Neural progenitor cell (in vitro differentiated cells): ENCODE measurements around the gene AHRR. TPM values are rescaled to one million over a fixed set of nuclear protein-coding genes. Genes with fewer than 3 reads are reported as not detected.

Experiments used
- DNase-seq: peaks from one replicate; pipeline ENCODE4 v3.0.0-alpha.2; 2016; ENCODE audit warnings: low spot score
- H2AFZ ChIP-seq: fragments of 200-600 bp; sonication (generic); replicated peaks from 2 replicates; pipeline ENCODE4 v1.6.1; 2016; ENCODE audit warnings: antibody characterized with exemption
- H3F3A ChIP-seq: fragments of 200-600 bp; sonication (generic); 2 replicates; pipeline ENCODE4 v1.6.1; 2016; ENCODE audit warnings: antibody characterized with exemption, low read depth
- H3K27ac ChIP-seq: fragments of 200-600 bp; sonication (generic); 2 replicates; pipeline ENCODE4 v1.5.1; 2016; ENCODE audit warnings: mild to moderate bottlenecking
- H3K27me3 ChIP-seq: fragments of 200-600 bp; sonication (generic); 2 replicates; pipeline ENCODE4 v1.6.1; 2016; ENCODE audit warnings: mild to moderate bottlenecking, moderate library complexity
- H3K36me3 ChIP-seq: fragments of 200-600 bp; sonication (generic); 2 replicates; pipeline ENCODE4 v1.5.1; 2016
- H3K4me1 ChIP-seq: fragments of 200-600 bp; sonication (generic); 2 replicates; pipeline ENCODE4 v1.6.1; 2016; ENCODE audit warnings: mixed run types
- H3K4me2 ChIP-seq: fragments of 200-600 bp; sonication (generic); 2 replicates; pipeline ENCODE4 v1.6.1; 2016
- H3K4me3 ChIP-seq: fragments of 200-600 bp; sonication (generic); 2 replicates; pipeline ENCODE4 v1.5.1; 2016
- H3K79me2 ChIP-seq: fragments of 200-600 bp; sonication (generic); 2 replicates; pipeline ENCODE4 v1.6.1; 2016; ENCODE audit warnings: low read depth
- H3K9ac ChIP-seq: fragments of 200-600 bp; sonication (generic); 2 replicates; pipeline ENCODE4 v1.6.1; 2016
- H3K9me3 ChIP-seq: fragments of 200-600 bp; sonication (generic); 2 replicates; pipeline ENCODE4 v1.5.1; 2016; ENCODE audit warnings: low read depth
- H4K20me1 ChIP-seq: fragments of 200-600 bp; sonication (generic); 2 replicates; pipeline ENCODE4 v1.6.1; 2016; ENCODE audit warnings: low read depth
- H3K27ac Mint-ChIP-seq: 3 replicates; pipeline ENCODE4 v1.8.0; 2021; ENCODE audit warnings: mixed read lengths
- H3K27me3 Mint-ChIP-seq: 2 replicates; pipeline ENCODE4 v1.8.0; 2022; ENCODE audit warnings: low read depth, mild to moderate bottlenecking, inconsistent platforms, moderate library complexity, mixed read lengths; ENCODE audit not compliant: insufficient read depth
- H3K36me3 Mint-ChIP-seq: 3 replicates; pipeline ENCODE4 v1.8.0; 2021; ENCODE audit warnings: mixed read lengths
- H3K4me1 Mint-ChIP-seq: 3 replicates; pipeline ENCODE4 v1.8.0; 2021; ENCODE audit warnings: mixed read lengths
- H3K4me3 Mint-ChIP-seq: 3 replicates; pipeline ENCODE4 v1.8.0; 2021; ENCODE audit warnings: mild to moderate bottlenecking, moderate library complexity, mixed read lengths
- H3K9me3 Mint-ChIP-seq: 3 replicates; pipeline ENCODE4 v1.8.0; 2020; ENCODE audit warnings: mixed read lengths
- CTCF ChIP-seq: fragments of 200-600 bp; sonication (generic); IDR thresholded peaks from 2 replicates; pipeline ENCODE4 v1.5.1; 2017; ENCODE audit warnings: antibody characterized with exemption, mild to moderate bottlenecking
- EZH2 ChIP-seq: fragments of 200-600 bp; sonication (generic); IDR thresholded peaks from 2 replicates; pipeline ENCODE4 v1.6.1; 2017; ENCODE audit warnings: antibody characterized with exemption, mild to moderate bottlenecking, moderate library complexity
- EZH2phosphoT487 ChIP-seq: fragments of 200-600 bp; sonication (generic); IDR thresholded peaks from 2 replicates; pipeline ENCODE4 v1.6.1; 2017; ENCODE audit warnings: antibody characterized with exemption
- total RNA-seq: library from RNA; depleted of rRNA; stranded (reverse); fragments of >200 nt; gene quantifications from 2 replicates; pipeline ENCODE4 v1.2.3, GENCODE V29; 2015; ENCODE audit warnings: low replicate concordance

Gene AHRR
- total RNA-seq, 1 donor from 2014 or later: 0.34 TPM

- Histone ChIP-seq H2AFZ (no peak overlapping the region), H3K27me3 (no peaks in the 10 kb centered on the region), H3K4me1 (no peaks in the 10 kb centered on the region), H3F3A (no peaks in the 10 kb centered on the region), H3K36me3 (no peaks in the 10 kb centered on the region), H3K27ac (no peak overlapping the region), H3K9ac (no peak overlapping the region), H3K9me3 (no peaks in the 10 kb centered on the region), H3K4me2 (no peak overlapping the region), H3K79me2 (no peaks in the 10 kb centered on the region), H4K20me1 (no peaks in the 10 kb centered on the region), H3K4me3 (no peak overlapping the region)
- Mint-ChIP-seq H3K36me3 (no peaks in the 10 kb centered on the region), H3K27ac (no peak overlapping the region), H3K27me3 (peaks cover 3% of the 10 kb centered on the region), H3K4me3 (no peak overlapping the region), H3K9me3 (peaks cover 2% of the 10 kb centered on the region), H3K4me1 (peaks cover 10% of the 10 kb centered on the region)
- DNase-seq: no peak
- TF ChIP-seq EZH2 (no peak), EZH2phosphoT487 (no peak), CTCF (no peak)
Measured at GRCh38 chr5:351921-352245, 30.4 kb downstream of the AHRR start.

GRCh38 chr5:352639-353611 is 31.4 kb downstream of the AHRR start:
- Mint-ChIP-seq H3K4me1 (peaks cover 8% of the 10 kb centered on the region), H3K27ac (peak overlapping the region; percentile 5), H3K4me3 (no peak overlapping the region), H3K9me3 (peaks cover 2% of the 10 kb centered on the region), H3K27me3 (peaks cover 2% of the 10 kb centered on the region), H3K36me3 (no peaks in the 10 kb centered on the region)
- Histone ChIP-seq H4K20me1 (no peaks in the 10 kb centered on the region), H3K27ac (no peak overlapping the region), H3K27me3 (no peaks in the 10 kb centered on the region), H3K4me2 (no peak overlapping the region), H2AFZ (no peak overlapping the region), H3K9ac (no peak overlapping the region), H3K79me2 (no peaks in the 10 kb centered on the region), H3K4me1 (no peaks in the 10 kb centered on the region), H3K36me3 (no peaks in the 10 kb centered on the region), H3F3A (no peaks in the 10 kb centered on the region), H3K9me3 (no peaks in the 10 kb centered on the region), H3K4me3 (no peak overlapping the region)
- TF ChIP-seq EZH2phosphoT487 (no peak), EZH2 (no peak), CTCF (no peak)
- no peak for DNase-seq

GRCh38 chr5:353612-354580 is 32.4 kb downstream of the AHRR start:
- peaks cover 8% of the 10 kb centered on the region for H3K4me1 Mint-ChIP-seq
- Histone ChIP-seq H4K20me1 (no peaks in the 10 kb centered on the region), H3F3A (no peaks in the 10 kb centered on the region), H3K9ac (no peak overlapping the region), H3K4me1 (no peaks in the 10 kb centered on the region), H3K27ac (no peak overlapping the region), H3K36me3 (no peaks in the 10 kb centered on the region), H2AFZ (no peak overlapping the region), H3K79me2 (no peaks in the 10 kb centered on the region), H3K9me3 (no peaks in the 10 kb centered on the region), H3K4me2 (no peak overlapping the region), H3K27me3 (no peaks in the 10 kb centered on the region), H3K4me3 (no peak overlapping the region)
- H3K4me3 Mint-ChIP-seq: no peak overlapping the region
- DNase-seq: no peak
- peaks cover 2% of the 10 kb centered on the region for H3K9me3 Mint-ChIP-seq
- no peaks in the 10 kb centered on the region for H3K36me3 Mint-ChIP-seq
- TF ChIP-seq CTCF (no peak), EZH2phosphoT487 (no peak), EZH2 (no peak)
- H3K27ac Mint-ChIP-seq: peak overlapping the region; percentile 5
- peaks cover 2% of the 10 kb centered on the region for H3K27me3 Mint-ChIP-seq
